Measurements from ENCODE around the gene NPS.

Gene NPS

GRCh38 chr10:127549009-127549408 lies at the start of gene NPS:
Gene NPS (plus strand): TSS chr10:127549309. CDS start chr10:127549369, 60 bp downstream.
- DNase-seq = no peak

GRCh38 chr10:127500127-127500526 lies 49.0 kb upstream of the NPS start:
- DNase-seq = no peak

- DNase-seq = no peak
Measured at GRCh38 chr10:127506094-127506493, 43.0 kb upstream of the NPS start.

GRCh38 chr10:127522298-127522697 lies 26.8 kb upstream of the NPS start:
- no peak for DNase-seq

- no peak for DNase-seq
Measured at GRCh38 chr10:127523476-127523875, 25.6 kb upstream of the NPS start.

GRCh38 chr10:127524229-127524628 lies 24.9 kb upstream of the NPS start:
- DNase-seq = no peak

GRCh38 chr10:127524908-127525665 lies 24.0 kb upstream of the NPS start:
- DNase-seq = no peak

GRCh38 chr10:127525686-127526085 lies 23.4 kb upstream of the NPS start:
- DNase-seq = no peak

- DNase-seq = no peak
Measured at GRCh38 chr10:127526161-127526560, 22.9 kb upstream of the NPS start.

GRCh38 chr10:127527320-127527719 lies 21.8 kb upstream of the NPS start:
- DNase-seq = no peak

- no peak for DNase-seq
Measured at GRCh38 chr10:127527891-127528290, 21.2 kb upstream of the NPS start.

- no peak for DNase-seq
Measured at GRCh38 chr10:127532193-127532592, 16.9 kb upstream of the NPS start.

- peak; percentile 4 for DNase-seq
Measured at GRCh38 chr10:127532659-127533058, 16.4 kb upstream of the NPS start.

- DNase-seq = peak; percentile 90
Measured at GRCh38 chr10:127534074-127534473, 15.0 kb upstream of the NPS start.

- DNase-seq = peak; percentile 51
Measured at GRCh38 chr10:127534496-127534895, 14.6 kb upstream of the NPS start.

GRCh38 chr10:127535802-127536515 lies 13.2 kb upstream of the NPS start:
- no peak for DNase-seq

- no peak for DNase-seq
Measured at GRCh38 chr10:127536972-127537760, 11.9 kb upstream of the NPS start.

GRCh38 chr10:127537924-127538323 lies 11.2 kb upstream of the NPS start:
- DNase-seq = no peak

- no peak for DNase-seq
Measured at GRCh38 chr10:127548022-127548421, 1.1 kb upstream of the NPS start.

- DNase-seq = no peak
Measured at GRCh38 chr10:127550861-127551260, 1.8 kb downstream of the NPS start.

- DNase-seq = no peak
Measured at GRCh38 chr10:127552446-127552845, 3.3 kb downstream of the NPS start.

- no peak for DNase-seq
Measured at GRCh38 chr10:127553417-127553816, 4.3 kb downstream of the NPS start.

- no peak for DNase-seq
Measured at GRCh38 chr10:127556916-127557315, 7.8 kb downstream of the NPS start.

- DNase-seq = no peak
Measured at GRCh38 chr10:127561647-127562046, 12.5 kb downstream of the NPS start.
